HUES64 (cell line): ENCODE data around the gene CX3CL1.

Experiments
- H3K27ac ChIP-seq: 2 replicates; pipeline ENCODE4 v1.7.0; 2013; ENCODE audit warnings: low read depth, low read length, inconsistent platforms
- H3K27me3 ChIP-seq: 2 replicates; pipeline ENCODE4 v1.6.1; 2013; ENCODE audit warnings: mild to moderate bottlenecking, low read length; ENCODE audit not compliant: insufficient read depth
- H3K36me3 ChIP-seq: 2 replicates; pipeline ENCODE4 v1.6.1; 2013; ENCODE audit warnings: mild to moderate bottlenecking, low read length; ENCODE audit not compliant: insufficient read depth
- H3K4me1 ChIP-seq: 2 replicates; pipeline ENCODE4 v1.6.1; 2013; ENCODE audit warnings: mild to moderate bottlenecking, low read length, moderate library complexity; ENCODE audit not compliant: insufficient read depth
- H3K4me3 ChIP-seq: 2 replicates; pipeline ENCODE4 v1.5.1; 2013; ENCODE audit warnings: mild to moderate bottlenecking, low read length, moderate library complexity
- H3K9ac ChIP-seq: 2 replicates; pipeline ENCODE4 v1.6.1; 2013; ENCODE audit warnings: mild to moderate bottlenecking, low read depth, low read length
- H3K9me3 ChIP-seq: 2 replicates; pipeline ENCODE4 v1.6.1; 2013; ENCODE audit warnings: low read depth, low read length; ENCODE audit not compliant: insufficient read depth
- WGBS: fragments of 150-250, 120-280 bp; methylation state at CpG from one replicate; pipeline ENCODE4 v1.1.7; 2013; ENCODE audit warnings: missing lambda C conversion rate; 5-methylcytosine and 5-hydroxymethylcytosine counted together

The CX3CL1 gene

DNA sequence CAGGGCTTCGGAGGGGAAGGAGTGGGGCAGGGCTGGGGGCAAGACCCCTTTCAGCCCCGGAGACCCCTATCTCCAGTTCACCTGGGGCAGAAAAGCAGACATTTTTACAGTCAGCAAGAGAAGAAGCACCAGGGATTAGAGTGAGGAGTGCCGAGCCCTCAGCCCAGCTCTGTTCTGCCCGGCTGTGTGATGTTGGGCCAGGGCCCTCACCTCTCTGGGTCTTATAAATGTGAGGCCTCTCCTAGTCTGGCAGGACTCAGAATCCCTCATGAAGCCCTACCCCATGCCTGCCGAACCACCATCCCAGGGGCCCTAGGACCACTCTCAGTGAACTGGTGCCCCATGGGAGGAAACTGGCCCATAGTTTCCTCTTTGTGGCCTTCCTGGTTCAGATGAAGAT, 12.8 kb downstream of the CX3CL1 start:
- 76% methylated on average over 5 of the region's 5 CpGs for WGBS
- no peak overlapping the region for H3K27ac ChIP-seq
- H3K36me3 ChIP-seq: no peaks in the 10 kb centered on the region
- peaks cover 3% of the 10 kb centered on the region; the same call in 1 of the 2 replicates for H3K27me3 ChIP-seq
- H3K4me3 ChIP-seq: no peak overlapping the region
- no peak overlapping the region for H3K9ac ChIP-seq
- no peaks in the 10 kb centered on the region for H3K9me3 ChIP-seq
- peaks cover 6% of the 10 kb centered on the region; the same call in 1 of the 2 replicates for H3K4me1 ChIP-seq

DNA sequence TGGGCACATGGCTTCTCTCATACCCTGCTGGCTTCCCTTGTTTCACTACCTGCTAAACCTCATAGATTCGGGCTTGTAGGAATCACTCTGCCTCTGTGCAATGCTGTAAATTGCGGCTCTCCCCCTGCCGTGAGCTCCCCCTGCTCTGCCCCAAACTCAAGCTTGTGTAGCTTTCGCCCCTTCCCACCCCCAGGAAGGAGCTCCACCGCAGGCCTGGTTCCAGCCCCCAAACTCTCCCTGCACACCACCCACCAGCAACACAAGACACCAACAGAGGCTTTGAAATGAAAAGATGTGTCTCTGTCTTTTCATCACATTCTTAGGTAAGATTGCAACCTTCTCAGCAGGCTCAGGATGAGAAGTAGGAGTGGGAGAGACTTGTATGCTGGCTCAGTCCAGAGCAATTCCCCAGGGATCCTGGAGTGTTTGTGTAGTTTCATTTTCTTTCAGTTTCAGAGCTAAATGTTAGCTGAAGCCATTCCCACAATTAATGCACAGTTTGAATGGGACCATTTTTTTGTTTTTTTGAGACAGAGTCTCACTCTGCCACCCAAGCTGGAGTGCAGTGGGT, 14.2 kb downstream of the CX3CL1 start:
- Histone ChIP-seq H3K36me3 (no peaks in the 10 kb centered on the region), H3K9me3 (no peaks in the 10 kb centered on the region), H3K27me3 (peaks cover 3% of the 10 kb centered on the region; the same call in 1 of the 2 replicates), H3K4me3 (no peak overlapping the region), H3K9ac (no peak overlapping the region), H3K4me1 (peaks cover 6% of the 10 kb centered on the region; the same call in 1 of the 2 replicates), H3K27ac (no peak overlapping the region)
- WGBS: 56% methylated on average over 5 of the region's 5 CpGs

DNA sequence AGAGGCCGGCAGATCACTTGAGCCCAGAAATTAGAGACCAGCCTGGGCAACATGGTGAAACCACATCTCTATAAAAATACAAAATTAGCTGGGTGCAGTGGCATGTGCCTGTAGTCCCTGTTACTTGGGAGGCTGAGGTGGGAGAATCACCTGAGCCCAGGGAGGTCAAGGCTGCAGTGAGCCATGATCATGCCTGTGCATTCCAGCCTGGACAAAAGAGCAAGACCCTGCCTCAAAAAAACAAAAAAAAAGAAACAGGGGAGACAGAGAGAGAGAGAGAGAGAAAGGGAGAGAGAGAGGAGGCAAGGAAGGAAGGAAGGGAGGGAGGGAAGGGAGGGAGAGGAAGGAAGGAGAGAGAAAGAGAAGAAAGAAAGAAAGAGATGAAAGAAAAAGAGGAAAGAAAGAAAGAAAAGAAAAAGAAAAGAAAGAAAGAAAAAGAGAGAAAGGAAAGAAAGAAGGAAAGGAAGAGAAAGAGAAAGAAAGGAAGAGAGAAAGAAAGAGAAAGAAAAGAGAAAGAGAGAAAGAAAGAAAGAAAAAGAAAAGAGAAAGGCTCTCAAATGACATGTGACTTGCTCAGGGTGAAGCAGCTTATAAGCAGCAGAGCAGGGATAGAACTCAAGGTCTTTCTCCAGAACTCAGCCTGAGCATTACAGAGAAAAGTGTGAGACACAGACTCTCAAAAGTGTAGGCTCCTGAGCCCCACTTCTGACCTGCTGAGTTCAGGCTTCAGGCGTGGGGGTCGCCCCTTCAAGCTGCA, 15.5 kb downstream of the CX3CL1 start:
- no peak overlapping the region for H3K4me3 ChIP-seq
- 90% methylated on average over 3 of the region's 3 CpGs for WGBS

DNA sequence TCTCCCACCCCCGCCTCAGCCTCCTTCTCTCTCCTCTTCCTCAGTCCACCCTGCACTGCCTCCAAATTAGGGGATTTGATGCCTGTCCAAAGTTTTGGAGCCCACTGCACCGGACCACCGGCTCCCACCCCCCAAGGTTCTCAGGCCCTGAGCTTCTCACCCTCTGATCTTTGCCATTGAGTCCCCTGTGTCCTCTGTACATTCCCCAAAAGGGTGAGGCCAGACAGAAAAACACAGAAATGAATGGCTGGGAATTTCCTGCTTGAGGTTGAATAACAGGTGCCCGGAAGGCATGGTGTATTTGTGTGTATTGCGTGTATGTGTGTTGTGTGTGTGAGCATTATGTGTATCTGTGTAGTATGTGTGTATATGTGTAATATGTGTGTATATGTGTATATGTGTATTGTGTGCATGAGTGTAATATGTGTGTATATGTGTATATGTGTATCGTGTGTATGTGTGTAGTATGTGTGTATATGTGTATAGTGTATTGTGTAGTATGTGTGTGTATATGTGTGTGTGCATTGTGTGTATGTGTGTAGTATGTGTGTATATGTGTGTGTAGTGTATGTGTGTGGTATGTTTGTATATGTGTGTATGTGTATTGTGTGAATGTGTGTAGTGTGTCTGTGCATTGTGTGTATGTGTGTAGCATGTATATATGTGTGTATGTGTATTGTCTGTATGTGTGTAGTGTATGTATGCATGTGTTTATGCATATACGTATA, 16.2 kb downstream of the CX3CL1 start:
- Histone ChIP-seq H3K27ac (no peak overlapping the region), H3K36me3 (no peaks in the 10 kb centered on the region), H3K9ac (no peak overlapping the region), H3K4me1 (peaks cover 6% of the 10 kb centered on the region; the same call in 1 of the 2 replicates), H3K27me3 (peaks cover 3% of the 10 kb centered on the region; the same call in 1 of the 2 replicates), H3K9me3 (no peaks in the 10 kb centered on the region), H3K4me3 (no peak overlapping the region)
- whole genome bisulfite sequencing: 93% methylated on average over 7 of the region's 7 CpGs

More for the DNA sequence above, 15.5 kb downstream of the CX3CL1 start:
- H3K36me3 ChIP-seq: no peaks in the 10 kb centered on the region
- H3K27ac ChIP-seq: no peak overlapping the region
- peaks cover 3% of the 10 kb centered on the region; the same call in 1 of the 2 replicates for H3K27me3 ChIP-seq
- peaks cover 6% of the 10 kb centered on the region; the same call in 1 of the 2 replicates for H3K4me1 ChIP-seq
- H3K9me3 ChIP-seq: no peaks in the 10 kb centered on the region
- no peak overlapping the region for H3K9ac ChIP-seq

DNA sequence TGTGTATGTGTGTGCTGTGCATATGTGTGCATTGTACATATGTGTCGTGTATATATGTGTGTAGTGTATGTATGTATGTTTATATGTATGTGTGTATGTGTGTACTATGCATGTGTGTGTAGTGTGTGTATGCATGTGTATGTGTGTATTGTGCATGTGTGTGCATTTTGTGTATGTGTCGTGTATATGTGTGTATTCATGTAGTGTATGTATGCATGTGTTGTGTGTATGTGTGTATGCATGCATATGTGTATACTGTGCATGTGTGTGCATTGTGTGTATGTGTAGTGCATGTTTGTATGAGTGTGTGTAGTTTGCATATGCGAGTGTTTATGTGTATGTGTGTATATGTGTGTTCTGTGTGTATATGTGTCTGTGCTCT, 16.8 kb downstream of the CX3CL1 start:
- WGBS: 87% methylated on average over 3 of the region's 3 CpGs
- H3K27me3 ChIP-seq: peaks cover 3% of the 10 kb centered on the region; the same call in 1 of the 2 replicates
- H3K36me3 ChIP-seq: no peaks in the 10 kb centered on the region
- no peak overlapping the region for H3K4me3 ChIP-seq
- no peak overlapping the region for H3K27ac ChIP-seq
- peaks cover 6% of the 10 kb centered on the region; the same call in 1 of the 2 replicates for H3K4me1 ChIP-seq
- no peak overlapping the region for H3K9ac ChIP-seq
- no peaks in the 10 kb centered on the region for H3K9me3 ChIP-seq

DNA sequence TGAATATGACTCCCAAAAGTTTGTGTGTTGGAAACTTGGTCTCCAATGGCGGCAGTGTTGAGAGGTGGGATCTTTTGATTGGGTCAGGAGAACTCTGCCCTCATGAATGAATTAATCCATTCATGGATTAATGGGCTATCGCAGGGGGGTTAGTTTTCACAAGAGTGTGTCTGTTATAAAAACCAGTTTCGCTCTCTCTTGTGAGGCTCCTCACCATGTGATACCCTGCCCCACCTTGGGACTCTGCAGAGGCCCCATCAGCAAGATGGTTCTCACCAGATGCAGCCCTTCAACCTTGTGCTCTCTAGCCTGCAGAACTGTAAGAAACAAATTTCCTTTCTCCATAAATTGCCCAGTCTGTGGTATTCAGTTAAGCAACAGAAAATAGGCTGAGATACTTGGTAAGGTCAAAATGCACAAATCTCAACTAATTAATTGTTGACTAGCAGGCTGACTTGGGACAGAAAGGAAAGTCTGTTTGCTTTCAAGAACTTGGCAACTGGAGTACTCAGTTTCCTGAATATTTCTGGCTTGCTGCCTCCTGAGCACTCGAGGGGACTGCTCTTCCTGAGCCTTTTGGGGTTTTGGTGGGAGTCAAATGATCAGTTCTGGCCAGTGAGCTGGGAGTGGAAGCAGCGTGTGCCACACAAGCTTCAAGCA, 18.5 kb downstream of the CX3CL1 start:
- Histone ChIP-seq H3K27me3 (peaks cover 3% of the 10 kb centered on the region; the same call in 1 of the 2 replicates), H3K27ac (no peak overlapping the region), H3K9me3 (no peaks in the 10 kb centered on the region), H3K4me1 (peaks cover 6% of the 10 kb centered on the region; the same call in 1 of the 2 replicates), H3K36me3 (no peaks in the 10 kb centered on the region), H3K4me3 (no peak overlapping the region), H3K9ac (no peak overlapping the region)
- 93% methylated on average over 5 of the region's 5 CpGs for WGBS

DNA sequence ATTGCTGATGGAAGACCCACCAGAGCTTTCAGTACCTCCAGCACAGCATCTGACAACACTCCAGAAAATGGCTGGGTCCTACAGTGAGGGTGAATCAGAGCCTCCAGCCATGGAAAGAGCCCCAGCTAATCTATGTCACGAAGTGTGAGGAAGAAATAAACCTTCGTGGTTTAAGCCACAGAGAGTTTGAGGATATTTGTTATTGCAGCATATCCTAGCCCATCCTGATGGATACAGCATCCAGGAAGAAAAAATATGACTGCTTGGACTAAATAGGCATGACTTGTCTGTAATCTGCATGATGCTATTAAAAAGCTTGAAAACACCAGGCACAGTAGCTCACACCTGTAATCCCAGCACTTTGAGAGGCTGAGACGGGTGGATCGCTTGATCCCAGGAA, 19.0 kb downstream of the CX3CL1 start:
- no peak overlapping the region for H3K27ac ChIP-seq
- no peaks in the 10 kb centered on the region for H3K9me3 ChIP-seq
- H3K4me3 ChIP-seq: no peak overlapping the region
- H3K27me3 ChIP-seq: peaks cover 3% of the 10 kb centered on the region; the same call in 1 of the 2 replicates
- H3K4me1 ChIP-seq: peaks cover 4% of the 10 kb centered on the region; the same call in 1 of the 2 replicates
- no peaks in the 10 kb centered on the region for H3K36me3 ChIP-seq
- no peak overlapping the region for H3K9ac ChIP-seq
- WGBS: 93% methylated on average over 4 of the region's 4 CpGs

DNA sequence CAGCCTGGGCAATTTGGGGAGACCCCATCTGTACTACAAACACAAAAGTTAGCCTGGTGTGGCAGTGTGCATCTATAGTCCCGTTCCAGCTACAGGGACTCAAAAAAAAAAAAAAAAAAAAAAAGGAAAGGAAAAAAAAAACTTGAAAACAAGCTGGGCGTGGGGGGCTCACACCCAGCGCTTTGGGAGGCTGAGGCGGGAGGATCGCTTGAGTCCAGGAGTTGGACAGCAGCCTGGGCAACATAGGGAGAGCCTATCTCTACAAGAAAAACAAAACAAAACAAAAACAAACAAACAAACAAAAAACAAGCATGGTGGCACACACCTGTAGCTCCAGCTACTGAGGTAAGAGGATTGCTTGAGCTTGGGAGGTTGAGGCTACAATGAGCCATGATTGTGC, 19.4 kb downstream of the CX3CL1 start:
- Histone ChIP-seq H3K9me3 (no peaks in the 10 kb centered on the region), H3K9ac (no peak overlapping the region), H3K4me1 (no peaks in the 10 kb centered on the region), H3K27ac (no peak overlapping the region), H3K36me3 (no peaks in the 10 kb centered on the region), H3K4me3 (no peak overlapping the region), H3K27me3 (peaks cover 3% of the 10 kb centered on the region; the same call in 1 of the 2 replicates)
- 88% methylated on average over 5 of the region's 5 CpGs for WGBS

DNA sequence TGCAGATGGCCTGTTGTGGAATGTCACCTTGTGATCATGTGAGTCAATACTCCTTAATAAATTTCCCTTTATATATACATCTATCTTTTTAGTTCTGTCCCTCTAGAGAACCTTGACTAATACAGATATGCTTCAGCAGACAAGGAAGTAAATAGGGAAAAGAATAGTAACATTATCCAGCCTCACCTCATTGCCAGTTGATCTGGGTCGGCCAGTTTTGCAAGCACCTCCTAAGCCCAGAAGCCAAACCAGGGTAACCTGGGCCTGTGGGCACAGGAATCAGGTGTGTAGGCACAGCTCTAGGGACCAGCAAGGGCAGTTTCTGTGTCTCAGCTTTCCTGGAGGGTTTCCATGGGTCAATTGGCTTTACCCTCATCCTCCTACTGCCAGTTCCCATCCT, 20.4 kb downstream of the CX3CL1 start:
- Histone ChIP-seq H3K36me3 (no peaks in the 10 kb centered on the region), H3K27ac (no peak overlapping the region), H3K9ac (no peak overlapping the region), H3K4me1 (no peaks in the 10 kb centered on the region), H3K9me3 (no peaks in the 10 kb centered on the region), H3K27me3 (peaks cover 3% of the 10 kb centered on the region; the same call in 1 of the 2 replicates), H3K4me3 (no peak overlapping the region)
- 80% methylated on average over 1 of the region's 1 CpG for WGBS

DNA sequence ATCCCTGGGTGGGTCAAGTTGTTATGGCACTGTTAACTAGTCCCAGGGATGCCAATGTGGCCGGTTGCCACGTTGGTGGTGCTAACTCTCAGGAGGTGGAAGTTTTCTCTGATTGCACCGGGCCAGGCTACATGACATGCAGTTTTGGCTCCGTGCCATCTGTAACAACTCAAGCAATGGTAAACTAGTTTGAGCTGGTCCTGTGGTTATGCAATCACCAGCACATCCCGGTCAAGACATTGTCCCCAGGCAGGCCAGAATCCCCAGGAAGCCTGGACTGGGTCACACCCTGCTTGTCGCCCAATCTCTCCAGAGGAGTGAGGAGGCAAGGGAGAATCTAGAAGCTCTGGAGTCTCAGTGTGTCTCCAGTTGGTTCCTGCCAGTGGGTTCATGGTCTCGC, 22.2 kb downstream of the CX3CL1 start:
- H3K4me1 ChIP-seq: no peaks in the 10 kb centered on the region
- H3K36me3 ChIP-seq: no peaks in the 10 kb centered on the region
- H3K27me3 ChIP-seq: no peaks in the 10 kb centered on the region
- H3K9me3 ChIP-seq: no peaks in the 10 kb centered on the region
- H3K27ac ChIP-seq: no peak overlapping the region
- H3K4me3 ChIP-seq: no peak overlapping the region
- 96% methylated on average over 7 of the region's 7 CpGs for WGBS
- H3K9ac ChIP-seq: no peak overlapping the region
